ENCODE measurements around the gene ATP7A. TPM values are rescaled to one million over a fixed set of nuclear protein-coding genes. Genes with fewer than 3 reads are reported as not detected.

ATP7A gene
- polyA plus RNA-seq, 1 of the 3 experiments (the other 2 are of a cell fraction), result 1.7 TPM

DNA sequence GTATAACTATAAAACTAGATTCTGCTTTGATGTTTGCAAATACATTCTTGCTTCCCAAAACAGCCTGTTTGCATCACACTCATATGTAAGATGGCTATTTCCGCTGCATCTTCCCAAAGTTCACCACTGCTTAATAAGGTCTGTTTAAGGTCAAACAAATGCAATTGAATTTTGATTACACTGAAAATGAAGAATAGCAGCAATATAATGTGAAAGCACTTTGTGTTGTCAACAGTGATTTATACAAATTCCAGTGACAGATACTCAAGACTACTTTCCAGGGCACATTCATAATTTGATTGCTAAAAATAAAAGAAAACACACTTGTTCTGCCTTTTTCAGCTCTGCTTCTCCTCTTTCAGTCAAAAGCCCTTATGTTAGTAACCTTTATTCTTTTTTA is 67.0 kb downstream of the ATP7A start:
- TF ChIP-seq ELF1 (IDR thresholded peaks at IDR 0.05) (no peak), EP300 (IDR thresholded peaks at IDR 0.05; ENCODE audit: borderline replicate concordance in 1 of 2, low read depth in 1 of 2, low read length in 1 of 2) (peak in 1 of 2 experiments; percentile 86; a peak in 2 of 4 replicates), SMC3 (IDR thresholded peaks at IDR 0.05; ENCODE audit: low read depth, low read length) (no peak), TAF1 (IDR thresholded peaks at IDR 0.05; ENCODE audit: borderline replicate concordance, low read depth, low read length) (no peak), NFIC (IDR thresholded peaks at IDR 0.05; ENCODE audit: borderline replicate concordance) (no peak), FOXM1 (IDR thresholded peaks at IDR 0.05; ENCODE audit: low read depth) (no peak), MXI1 (IDR thresholded peaks at IDR 0.05; ENCODE audit: low read depth, low read length) (no peak), RCOR1 (IDR thresholded peaks at IDR 0.05; ENCODE audit: low read length) (peak; percentile 13; the same call in 1 of the 2 replicates), RXRA (IDR thresholded peaks at IDR 0.05; ENCODE audit: borderline replicate concordance, low read depth) (no peak)
- TF ChIP-seq, protein P1, sequence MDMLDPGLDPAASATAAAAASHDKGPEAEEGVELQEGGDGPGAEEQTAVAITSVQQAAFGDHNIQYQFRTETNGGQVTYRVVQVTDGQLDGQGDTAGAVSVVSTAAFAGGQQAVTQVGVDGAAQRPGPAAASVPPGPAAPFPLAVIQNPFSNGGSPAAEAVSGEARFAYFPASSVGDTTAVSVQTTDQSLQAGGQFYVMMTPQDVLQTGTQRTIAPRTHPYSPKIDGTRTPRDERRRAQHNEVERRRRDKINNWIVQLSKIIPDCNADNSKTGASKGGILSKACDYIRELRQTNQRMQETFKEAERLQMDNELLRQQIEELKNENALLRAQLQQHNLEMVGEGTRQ (IDR thresholded peaks at IDR 0.05; ENCODE audit: borderline replicate concordance, low read depth, low read length), result no peak
- TF ChIP-seq, protein P2, sequence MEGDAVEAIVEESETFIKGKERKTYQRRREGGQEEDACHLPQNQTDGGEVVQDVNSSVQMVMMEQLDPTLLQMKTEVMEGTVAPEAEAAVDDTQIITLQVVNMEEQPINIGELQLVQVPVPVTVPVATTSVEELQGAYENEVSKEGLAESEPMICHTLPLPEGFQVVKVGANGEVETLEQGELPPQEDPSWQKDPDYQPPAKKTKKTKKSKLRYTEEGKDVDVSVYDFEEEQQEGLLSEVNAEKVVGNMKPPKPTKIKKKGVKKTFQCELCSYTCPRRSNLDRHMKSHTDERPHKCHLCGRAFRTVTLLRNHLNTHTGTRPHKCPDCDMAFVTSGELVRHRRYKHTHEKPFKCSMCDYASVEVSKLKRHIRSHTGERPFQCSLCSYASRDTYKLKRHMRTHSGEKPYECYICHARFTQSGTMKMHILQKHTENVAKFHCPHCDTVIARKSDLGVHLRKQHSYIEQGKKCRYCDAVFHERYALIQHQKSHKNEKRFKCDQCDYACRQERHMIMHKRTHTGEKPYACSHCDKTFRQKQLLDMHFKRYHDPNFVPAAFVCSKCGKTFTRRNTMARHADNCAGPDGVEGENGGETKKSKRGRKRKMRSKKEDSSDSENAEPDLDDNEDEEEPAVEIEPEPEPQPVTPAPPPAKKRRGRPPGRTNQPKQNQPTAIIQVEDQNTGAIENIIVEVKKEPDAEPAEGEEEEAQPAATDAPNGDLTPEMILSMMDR (IDR thresholded peaks at IDR 0.05), result no peak
- TF ChIP-seq, protein P3, sequence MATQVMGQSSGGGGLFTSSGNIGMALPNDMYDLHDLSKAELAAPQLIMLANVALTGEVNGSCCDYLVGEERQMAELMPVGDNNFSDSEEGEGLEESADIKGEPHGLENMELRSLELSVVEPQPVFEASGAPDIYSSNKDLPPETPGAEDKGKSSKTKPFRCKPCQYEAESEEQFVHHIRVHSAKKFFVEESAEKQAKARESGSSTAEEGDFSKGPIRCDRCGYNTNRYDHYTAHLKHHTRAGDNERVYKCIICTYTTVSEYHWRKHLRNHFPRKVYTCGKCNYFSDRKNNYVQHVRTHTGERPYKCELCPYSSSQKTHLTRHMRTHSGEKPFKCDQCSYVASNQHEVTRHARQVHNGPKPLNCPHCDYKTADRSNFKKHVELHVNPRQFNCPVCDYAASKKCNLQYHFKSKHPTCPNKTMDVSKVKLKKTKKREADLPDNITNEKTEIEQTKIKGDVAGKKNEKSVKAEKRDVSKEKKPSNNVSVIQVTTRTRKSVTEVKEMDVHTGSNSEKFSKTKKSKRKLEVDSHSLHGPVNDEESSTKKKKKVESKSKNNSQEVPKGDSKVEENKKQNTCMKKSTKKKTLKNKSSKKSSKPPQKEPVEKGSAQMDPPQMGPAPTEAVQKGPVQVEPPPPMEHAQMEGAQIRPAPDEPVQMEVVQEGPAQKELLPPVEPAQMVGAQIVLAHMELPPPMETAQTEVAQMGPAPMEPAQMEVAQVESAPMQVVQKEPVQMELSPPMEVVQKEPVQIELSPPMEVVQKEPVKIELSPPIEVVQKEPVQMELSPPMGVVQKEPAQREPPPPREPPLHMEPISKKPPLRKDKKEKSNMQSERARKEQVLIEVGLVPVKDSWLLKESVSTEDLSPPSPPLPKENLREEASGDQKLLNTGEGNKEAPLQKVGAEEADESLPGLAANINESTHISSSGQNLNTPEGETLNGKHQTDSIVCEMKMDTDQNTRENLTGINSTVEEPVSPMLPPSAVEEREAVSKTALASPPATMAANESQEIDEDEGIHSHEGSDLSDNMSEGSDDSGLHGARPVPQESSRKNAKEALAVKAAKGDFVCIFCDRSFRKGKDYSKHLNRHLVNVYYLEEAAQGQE (IDR thresholded peaks at IDR 0.05; ENCODE audit: low read depth, low read length), result no peak
- TF ChIP-seq, protein P4, sequence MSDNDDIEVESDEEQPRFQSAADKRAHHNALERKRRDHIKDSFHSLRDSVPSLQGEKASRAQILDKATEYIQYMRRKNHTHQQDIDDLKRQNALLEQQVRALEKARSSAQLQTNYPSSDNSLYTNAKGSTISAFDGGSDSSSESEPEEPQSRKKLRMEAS (IDR thresholded peaks at IDR 0.05; ENCODE audit: low read depth), result no peak
- H4K20me1 ChIP-seq (ENCODE audit: insufficient read depth), result no peaks in the 10 kb centered on the region
- no peaks in the 10 kb centered on the region for H3K79me2 ChIP-seq (ENCODE audit: insufficient read depth)
- no peaks in the 10 kb centered on the region for H3K9me2 ChIP-seq
- H3K27me3 ChIP-seq (ENCODE audit: insufficient read depth), result no peaks in the 10 kb centered on the region
- H2AFZ ChIP-seq (ENCODE audit: low read depth), result no peak overlapping the region
- peak overlapping the region in 1 of 2 experiments; percentile 76; a peak in 2 of 4 replicates for H3K27ac ChIP-seq (ENCODE audit: low read depth in 2 of 2, low read length in 1 of 2)
- peaks cover 0 to 2% of the 10 kb centered on the region in 2 experiments; a peak in 2 of 4 replicates for H3K4me1 ChIP-seq (ENCODE audit: control insufficient read depth in 1 of 2, insufficient read depth in 2 of 2, low read depth in 1 of 2, low read length in 1 of 2)
- no peaks in the 10 kb centered on the region for H3K9me3 ChIP-seq
- POLR2A ChIA-PET, result no interaction called here
- 59% methylated on average over 1 of the region's 1 CpG for WGBS (ENCODE audit: low lambda C conversion rate)
- CTCF ChIA-PET, result interaction anchor here (0.5 to 2.4 kb wide), 6 partner anchors 15 to 440 kb away, joined by 3 to 6 read pairs (median 4); no protein-coding TSS in a partner anchor
- no peak overlapping the region for H3K4me2 ChIP-seq
- no peak for DNase-seq
- no peak overlapping the region for H3K4me3 ChIP-seq (ENCODE audit: low read depth in 2 of 2, low read length in 1 of 2)
- H3F3A ChIP-seq (replicated peaks; ENCODE audit: insufficient read depth), result no peaks in the 10 kb centered on the region
- H3K36me3 ChIP-seq (replicated peaks in 1 of 2; ENCODE audit: control insufficient read depth in 1 of 2, insufficient read depth in 2 of 2, low read length in 1 of 2), result no peaks in the 10 kb centered on the region
- H3K9ac ChIP-seq, result no peak overlapping the region
